HG03139 (cell line): Measurements from ENCODE around the gene DPM1.

Experiments
- ATAC-seq: cut with Tn5 transposase; IDR thresholded peaks from one replicate; pipeline ENCODE4 v1.9.1; 2021; ENCODE audit not compliant: unreplicated experiment

The DPM1 gene

DNA sequence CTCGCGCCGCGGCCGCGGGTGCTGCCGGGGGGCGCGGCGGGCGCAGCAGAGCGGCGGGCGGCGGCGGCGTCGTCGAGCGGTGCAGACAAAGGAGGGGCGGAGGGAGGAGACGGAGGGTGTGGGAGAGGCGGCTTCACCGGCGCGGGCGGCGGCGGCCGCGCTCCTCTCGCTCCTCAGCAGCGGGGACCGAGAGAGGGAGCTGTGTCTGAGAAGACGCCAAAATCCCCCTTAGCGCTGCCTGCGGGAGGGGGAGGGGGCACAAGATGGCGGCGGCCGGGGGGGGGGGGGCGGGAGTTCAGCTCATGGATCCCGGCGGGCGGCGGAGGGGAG lies 27.4 kb downstream of the DPM1 start:
- ATAC-seq = peak; percentile 31

DNA sequence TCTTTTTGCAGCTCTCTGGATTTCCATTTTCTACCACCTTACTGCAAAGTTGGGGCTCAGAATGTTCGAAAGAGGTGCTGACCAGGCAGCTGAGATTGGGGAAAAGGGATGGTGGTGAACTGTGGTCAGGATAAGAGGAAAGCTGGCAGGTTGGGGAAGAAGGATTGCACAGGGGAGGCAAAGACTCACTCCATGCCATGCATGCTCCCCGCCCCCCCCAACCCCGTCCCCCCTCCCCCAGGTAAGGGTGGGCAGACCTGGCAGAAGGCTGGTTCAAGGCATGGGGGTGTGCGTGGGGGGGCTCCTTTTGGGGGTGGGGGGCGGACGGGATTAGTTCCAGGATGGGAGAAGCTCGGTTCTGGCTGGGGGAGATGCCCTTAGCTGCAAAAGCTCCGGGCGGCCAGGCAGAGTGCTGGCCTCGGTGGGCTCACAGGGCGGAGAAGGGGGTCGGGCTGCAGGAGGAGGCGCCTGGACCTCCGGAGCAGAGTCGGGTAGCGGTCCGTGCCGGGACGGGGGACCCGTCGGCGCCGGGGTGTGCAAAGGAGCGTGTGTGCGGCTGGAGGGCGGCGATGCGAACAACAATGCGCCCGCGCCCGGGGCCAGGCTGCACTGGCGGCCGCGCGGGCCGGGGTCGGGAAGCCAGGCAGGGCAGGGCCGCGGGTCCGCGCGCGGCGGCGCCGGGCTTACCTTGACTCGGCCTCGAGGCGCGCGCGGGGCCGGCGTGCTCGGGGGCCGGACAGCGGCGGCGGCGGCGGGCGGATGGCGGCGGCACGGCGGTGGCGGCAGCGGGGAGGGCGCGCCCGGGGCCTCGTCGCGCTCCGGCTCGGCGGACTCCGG lies 28.0 kb downstream of the DPM1 start:
- ATAC-seq = peak; percentile 7

GRCh38 chr20:50929299-50930138 lies 28.8 kb downstream of the DPM1 start:
- ATAC-seq = peak; percentile 47

- no peak for ATAC-seq
These were observed 29.9 kb downstream of the DPM1 start for GRCh38 chr20:50928469-50928868.

DNA sequence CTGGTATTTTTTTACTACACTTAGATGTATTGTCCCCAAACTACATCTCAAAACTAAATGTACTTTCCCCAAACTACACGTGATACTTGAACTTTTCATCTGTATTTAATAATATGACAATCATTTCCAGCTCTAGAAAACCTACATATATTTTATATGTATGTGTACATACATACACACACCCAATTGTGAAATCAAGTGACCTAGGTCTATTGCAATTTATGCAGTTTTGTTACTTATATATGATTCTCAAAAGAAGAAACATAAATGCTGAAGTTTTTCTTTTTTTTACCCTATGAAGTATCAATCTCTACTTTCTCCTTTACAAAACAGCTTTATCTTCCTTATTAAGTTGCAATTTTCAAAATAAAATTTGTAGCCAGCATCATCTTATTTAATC lies 31.8 kb downstream of the DPM1 start:
- no peak for ATAC-seq

DNA sequence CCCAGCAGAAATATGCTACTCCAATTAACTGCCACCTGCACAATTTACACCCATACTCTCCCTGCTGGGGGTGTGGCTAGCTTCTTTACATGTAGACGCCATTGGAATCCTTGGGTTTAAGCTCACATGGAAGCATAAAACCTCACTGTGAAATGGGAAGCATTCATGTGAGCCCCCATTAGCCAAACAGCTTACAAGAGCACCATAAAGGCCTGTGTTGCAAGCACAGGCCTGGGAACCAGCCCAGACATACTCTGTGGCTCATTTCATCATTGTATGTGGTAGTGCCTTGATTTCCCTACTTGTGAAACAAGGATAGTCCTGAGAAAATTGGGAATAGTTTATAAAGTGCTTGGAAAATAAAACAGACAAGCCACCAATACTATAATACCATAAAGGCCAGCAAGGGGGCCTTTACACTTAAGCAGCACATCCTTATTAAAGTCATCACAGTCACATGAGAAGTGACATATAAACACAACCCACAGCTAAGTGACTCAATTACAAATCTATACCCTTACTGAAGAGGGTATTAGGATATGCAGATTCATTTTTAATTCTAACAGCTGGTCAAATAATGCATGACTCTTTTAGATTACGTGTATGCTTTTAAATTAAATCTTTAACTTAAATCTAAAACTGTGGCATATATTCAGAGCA lies 33.9 kb downstream of the DPM1 start:
- ATAC-seq = no peak

DNA sequence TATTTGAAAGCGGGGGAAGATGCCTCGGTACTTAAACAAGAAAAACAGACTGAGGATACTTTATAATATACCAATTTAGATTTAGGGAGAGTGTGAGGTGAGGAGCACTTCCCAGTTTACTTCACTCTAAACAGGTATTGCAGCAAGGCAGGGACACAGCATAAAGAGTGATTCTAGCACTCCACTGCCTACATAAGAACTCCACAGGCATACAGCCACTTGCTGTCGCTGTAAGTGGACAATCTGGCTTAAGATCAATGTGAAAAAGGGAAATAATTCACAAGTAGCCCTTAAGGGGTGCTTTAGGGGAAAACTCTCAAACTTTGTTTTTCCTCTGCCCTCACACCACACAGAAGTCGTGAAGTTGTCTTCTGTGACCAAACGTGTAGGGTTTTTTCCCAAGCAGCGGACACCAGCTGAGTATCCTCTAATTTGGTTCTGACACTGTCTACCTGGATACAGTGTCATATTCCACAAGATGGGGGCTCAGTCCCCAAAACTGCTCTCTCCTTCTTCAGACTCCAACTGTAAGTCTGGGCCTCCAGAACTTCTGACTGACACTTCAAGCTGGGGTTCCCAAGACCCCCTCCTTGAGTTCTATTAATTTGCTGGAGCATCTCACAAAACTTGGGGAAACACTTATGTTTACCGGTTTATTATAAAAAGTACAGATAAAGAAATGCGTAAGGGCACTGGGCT lies 36.4 kb downstream of the DPM1 start:
- no peak for ATAC-seq

- ATAC-seq = no peak
These were observed 37.3 kb downstream of the DPM1 start for GRCh38 chr20:50920997-50921396.

DNA sequence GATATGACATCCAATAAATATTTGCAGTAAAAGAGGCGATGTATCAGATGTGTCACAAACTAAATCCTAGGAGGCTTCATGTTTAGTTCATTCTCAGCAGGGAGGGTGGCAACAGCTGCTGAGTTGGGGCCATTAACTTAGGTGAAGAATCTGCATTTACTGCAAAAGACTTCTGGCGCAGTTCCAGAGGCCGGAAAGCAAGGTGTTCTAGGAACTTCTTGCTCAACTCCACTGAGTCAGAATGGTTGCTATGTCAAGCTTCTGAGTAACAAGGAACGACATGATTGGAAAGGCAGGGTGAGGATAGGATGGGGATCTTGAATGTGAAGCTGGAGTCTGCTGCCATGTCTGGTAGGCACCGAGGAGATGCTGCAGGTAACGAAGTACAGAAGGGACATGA lies 38.8 kb downstream of the DPM1 start:
- no peak for ATAC-seq

GRCh38 chr20:50918403-50918802 lies 39.9 kb downstream of the DPM1 start:
- ATAC-seq = no peak

DNA sequence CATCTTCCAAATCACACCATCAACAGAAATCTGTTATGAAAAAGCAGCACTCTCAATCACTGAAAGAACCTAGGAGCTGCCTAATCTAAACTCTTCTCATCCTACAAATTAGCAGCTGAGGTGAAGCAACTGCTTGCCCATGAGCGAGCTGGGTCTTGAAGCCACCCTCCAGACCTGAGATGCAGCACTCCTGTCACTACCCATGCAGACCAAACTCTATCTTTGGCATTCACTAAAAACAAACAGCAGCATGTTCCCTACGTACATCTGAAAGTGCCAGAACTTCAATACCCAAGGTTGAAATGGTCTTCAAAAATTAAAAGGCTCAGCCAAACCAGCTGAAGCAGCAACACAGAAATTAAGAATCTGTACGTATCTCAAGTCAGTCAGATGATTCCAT lies 41.4 kb downstream of the DPM1 start:
- ATAC-seq = no peak

DNA sequence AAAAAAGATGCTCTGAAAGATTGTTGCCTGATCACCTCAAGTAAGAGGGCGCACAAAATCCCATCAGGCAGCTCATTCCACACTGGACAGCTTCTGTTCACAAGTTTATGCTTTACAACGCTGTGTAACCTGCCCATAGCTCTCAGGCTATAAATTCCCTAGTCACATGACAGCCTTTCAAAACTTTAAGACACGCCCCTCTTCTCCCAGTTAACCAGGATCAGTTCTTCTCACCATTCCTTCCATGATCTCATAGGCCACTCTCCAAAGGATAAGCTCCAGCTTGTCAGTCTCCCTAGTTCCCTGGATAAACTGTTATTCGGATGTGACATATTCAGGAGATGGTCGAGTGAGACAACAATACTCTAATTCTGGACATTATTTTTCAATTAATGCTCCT lies 42.1 kb downstream of the DPM1 start:
- ATAC-seq = no peak

DNA sequence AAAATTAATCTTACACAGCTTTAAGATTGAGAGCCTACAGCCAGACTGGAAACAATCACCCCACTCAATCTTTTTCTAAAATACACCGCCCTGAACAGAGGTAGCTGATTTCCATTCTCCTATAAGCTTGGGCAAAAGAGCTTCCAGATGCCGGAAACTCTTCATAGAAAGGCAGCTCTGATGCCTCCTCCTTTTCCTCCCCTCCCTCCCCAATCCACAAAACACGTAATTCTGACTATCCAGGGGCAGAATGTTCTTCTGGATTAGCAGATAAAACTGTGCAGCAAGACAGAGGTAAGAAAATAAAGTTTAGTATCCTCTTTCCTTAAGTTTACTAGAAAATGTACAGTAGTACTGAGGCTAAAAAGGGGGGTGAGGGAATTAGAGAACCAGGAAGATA lies 42.9 kb downstream of the DPM1 start:
- no peak for ATAC-seq

DNA sequence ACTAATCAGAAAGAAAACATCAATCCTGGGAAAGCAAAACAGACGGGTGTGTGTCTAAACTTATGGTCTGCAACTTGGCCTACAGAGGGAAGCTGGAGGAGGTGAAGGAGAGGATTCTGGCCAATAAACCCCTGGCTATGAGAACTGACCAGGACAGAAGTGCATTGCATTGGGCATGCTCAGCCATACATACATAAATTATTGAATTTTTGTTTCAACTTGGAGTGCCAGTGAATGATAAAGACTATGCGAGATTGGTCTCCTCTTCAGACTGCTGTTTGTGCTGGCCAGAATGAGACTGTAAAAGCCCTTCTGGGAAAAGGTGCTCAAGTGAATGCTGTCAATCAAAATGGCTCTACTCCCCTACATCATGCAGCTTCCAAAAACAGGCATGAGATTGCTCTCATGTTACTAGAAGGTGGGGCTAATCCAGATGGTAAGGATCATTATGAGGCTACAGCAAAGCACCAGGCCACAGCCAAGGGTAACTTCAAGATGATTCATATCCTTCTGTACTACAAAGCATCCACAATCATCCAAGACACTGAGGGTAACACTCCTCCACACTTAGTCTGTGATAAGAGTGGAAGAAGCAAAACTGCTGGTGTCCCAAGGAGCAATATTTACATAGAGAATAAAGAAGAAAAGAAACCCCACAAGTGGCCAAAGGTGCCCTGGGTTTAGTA lies 44.5 kb downstream of the DPM1 start:
- no peak for ATAC-seq

- no peak for ATAC-seq
These were observed 46.6 kb downstream of the DPM1 start for GRCh38 chr20:50911716-50912115.

GRCh38 chr20:50911030-50911429 lies 47.3 kb downstream of the DPM1 start:
- no peak for ATAC-seq

DNA sequence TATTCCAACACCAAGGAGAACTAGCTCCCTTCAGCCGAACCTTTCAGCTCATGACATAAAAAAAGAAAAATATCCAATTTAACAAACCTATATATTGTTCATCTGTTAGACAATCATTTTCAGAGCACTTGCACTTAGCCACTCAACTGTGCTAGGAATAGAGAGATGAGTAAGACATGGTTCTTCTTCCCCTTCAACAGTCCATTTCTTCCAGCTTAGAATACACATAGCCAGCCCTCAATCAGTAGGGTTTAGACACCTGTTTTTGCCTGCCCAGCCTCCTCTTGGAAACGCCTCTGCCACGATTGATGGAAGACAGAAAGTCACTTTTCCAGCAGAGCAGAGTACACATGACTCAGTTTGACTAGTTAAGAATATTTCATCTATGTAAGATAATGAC lies 48.9 kb downstream of the DPM1 start:
- ATAC-seq = no peak

GRCh38 chr20:50904067-50904570 lies 54.2 kb downstream of the DPM1 start:
- no peak for ATAC-seq

DNA sequence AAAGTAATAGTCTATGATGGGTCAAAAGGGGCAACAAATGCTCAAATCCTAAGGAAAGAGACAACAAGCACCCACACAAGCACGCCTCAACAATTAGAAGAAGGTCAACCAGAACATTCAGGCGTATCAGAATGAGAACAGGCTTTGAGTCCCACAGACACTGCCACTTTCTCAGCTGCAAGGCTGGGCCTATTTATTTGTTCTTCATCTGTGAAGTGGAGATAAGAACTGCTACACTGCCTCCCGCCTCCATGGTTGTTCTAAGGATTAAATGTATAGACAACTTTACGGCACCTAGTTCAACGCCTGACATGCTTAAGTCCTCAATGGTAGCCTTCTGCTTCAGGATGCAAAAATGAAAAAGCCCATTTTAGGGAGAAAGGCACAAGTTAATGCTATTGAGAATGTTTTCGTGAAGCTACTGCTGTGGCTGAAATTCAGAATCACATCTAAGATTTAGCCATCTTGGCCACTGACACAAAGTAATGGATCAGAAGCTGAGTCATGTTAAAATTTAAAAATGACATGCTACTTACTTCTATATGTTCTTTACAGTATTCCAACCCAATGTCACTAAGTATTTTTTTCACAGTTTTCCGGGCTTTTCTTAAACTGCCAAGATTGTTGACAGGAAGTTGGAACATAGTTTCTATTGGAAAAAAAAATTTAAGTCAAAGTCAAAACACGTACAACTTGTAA lies 54.8 kb downstream of the DPM1 start:
- ATAC-seq = no peak

GRCh38 chr20:50901301-50901700 lies 57.0 kb downstream of the DPM1 start:
- ATAC-seq = no peak
